ENCODE data around the gene GNG2. TPM values are rescaled to one million over a fixed set of nuclear protein-coding genes. Genes with fewer than 3 reads are reported as not detected.

Gene GNG2
- total and polyA plus RNA-seq, 4 donors: 5.3 to 31.9 (median 12.5) TPM

DNA sequence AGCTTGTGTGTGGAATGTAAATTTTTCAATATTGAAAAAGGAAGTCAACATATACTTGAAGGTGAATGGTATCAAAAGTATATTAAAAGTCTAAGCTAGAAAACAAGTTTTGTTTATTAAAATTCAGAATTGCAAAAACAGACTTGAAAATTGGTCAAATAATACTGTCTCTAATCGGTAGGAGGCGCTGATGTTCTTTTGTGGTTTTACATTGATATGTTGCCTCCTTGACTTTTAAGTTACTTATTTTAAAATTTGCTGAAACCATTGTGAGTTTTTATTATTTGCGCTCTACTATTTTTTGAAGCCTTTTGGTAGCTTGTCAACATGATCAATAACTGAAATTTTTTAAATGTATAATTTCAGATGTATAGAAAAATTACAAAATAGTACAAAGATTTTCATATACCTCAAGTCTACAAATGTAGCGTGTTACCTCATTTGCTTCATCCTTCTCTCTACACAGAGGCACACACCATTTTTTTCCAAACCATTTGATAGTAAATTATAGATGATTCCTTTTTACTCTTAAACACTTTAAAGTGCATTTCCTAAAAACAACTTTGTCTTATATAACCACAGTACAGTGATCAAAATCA, 135.8 kb downstream of the GNG2 start:
- WGBS, 2 donors: 45 to 52% methylated on average over 4 of the region's 4 CpGs
- no peaks in the 10 kb centered on the region for H3K36me3 ChIP-seq (ENCODE audit: control insufficient read depth in 1 of 2, insufficient read depth in 2 of 2, low read length in 1 of 2)
- no peak overlapping the region for H3K4me3 ChIP-seq (ENCODE audit: low read length in 2 of 2)
- H3K27ac ChIP-seq (ENCODE audit: low read depth in 1 of 2, low read length in 2 of 2): no peak overlapping the region
- DNase-seq (no peak), ATAC-seq (ENCODE audit: low FRiP score) (no peak)
- no peaks in the 10 kb centered on the region for H3K27me3 ChIP-seq (ENCODE audit: control insufficient read depth in 1 of 2, insufficient read depth in 2 of 2, low read length in 1 of 2)
- no peaks in the 10 kb centered on the region for H3K4me1 ChIP-seq (ENCODE audit: control insufficient read depth in 1 of 2, insufficient read depth in 2 of 2, low read length in 2 of 2)
- H3K9me3 ChIP-seq (ENCODE audit: control insufficient read depth, low read length): no peaks in the 10 kb centered on the region
- intact Hi-C loops (cut with DNase I): loop anchor here (1.0 to 5.0 kb wide), 4 partner anchors 36 to 136 kb away; no protein-coding TSS in a partner anchor

DNA sequence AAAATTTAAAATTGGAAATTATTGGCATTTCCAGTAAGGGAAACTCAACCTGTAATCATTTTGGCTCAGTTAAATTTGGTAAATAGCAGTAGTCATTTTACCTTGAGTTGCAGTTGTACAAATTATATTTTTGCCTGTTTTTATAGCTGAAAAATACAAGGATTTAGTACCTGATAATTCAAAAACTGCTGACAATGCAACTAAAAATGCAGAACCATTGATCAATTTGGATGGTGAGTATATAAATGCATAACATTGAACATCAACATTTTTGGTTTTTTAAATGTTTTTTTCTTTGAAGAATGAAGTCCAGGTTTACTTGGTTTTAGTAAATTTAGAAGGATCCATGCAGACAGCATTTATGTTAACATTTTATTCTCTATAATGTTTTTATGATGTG, 137.9 kb downstream of the GNG2 start:
- Histone ChIP-seq H3K4me3 (ENCODE audit: low read length in 2 of 2) (no peak overlapping the region), H3K4me1 (ENCODE audit: control insufficient read depth in 1 of 2, insufficient read depth in 2 of 2, low read length in 2 of 2) (no peaks in the 10 kb centered on the region), H3K27me3 (ENCODE audit: control insufficient read depth in 1 of 2, insufficient read depth in 2 of 2, low read length in 1 of 2) (no peaks in the 10 kb centered on the region), H3K27ac (ENCODE audit: low read depth in 1 of 2, low read length in 2 of 2) (no peak overlapping the region), H3K36me3 (ENCODE audit: control insufficient read depth in 1 of 2, insufficient read depth in 2 of 2, low read length in 1 of 2) (no peaks in the 10 kb centered on the region), H3K9me3 (ENCODE audit: control insufficient read depth, low read length) (no peaks in the 10 kb centered on the region)
- ATAC-seq (ENCODE audit: low FRiP score) (no peak), DNase-seq (no peak)
- intact Hi-C loops (cut with DNase I): loop anchor here in 1 of 2 donors (5.0 kb wide), 1 partner anchor 34 kb away; no protein-coding TSS in a partner anchor

- Histone ChIP-seq H3K27me3 (ENCODE audit: control insufficient read depth in 1 of 2, insufficient read depth in 2 of 2, low read length in 1 of 2) (no peaks in the 10 kb centered on the region), H3K9me3 (ENCODE audit: control insufficient read depth, low read length) (no peaks in the 10 kb centered on the region), H3K4me3 (ENCODE audit: low read length in 2 of 2) (no peak overlapping the region), H3K27ac (ENCODE audit: low read depth in 1 of 2, low read length in 2 of 2) (no peak overlapping the region), H3K36me3 (ENCODE audit: control insufficient read depth in 1 of 2, insufficient read depth in 2 of 2, low read length in 1 of 2) (no peaks in the 10 kb centered on the region), H3K4me1 (ENCODE audit: control insufficient read depth in 1 of 2, insufficient read depth in 2 of 2, low read length in 2 of 2) (no peaks in the 10 kb centered on the region)
- ATAC-seq (ENCODE audit: low FRiP score) (no peak), DNase-seq (no peak)
- WGBS, 2 donors: 61 to 70% methylated on average over 2 of the region's 2 CpGs
- intact Hi-C loops (cut with DNase I): loop anchor here in 1 of 2 donors (5.0 kb wide), 1 partner anchor 33 kb away; no protein-coding TSS in a partner anchor
Observed at GRCh38 chr14:51999084-51999483, 138.7 kb downstream of the GNG2 start.

DNA sequence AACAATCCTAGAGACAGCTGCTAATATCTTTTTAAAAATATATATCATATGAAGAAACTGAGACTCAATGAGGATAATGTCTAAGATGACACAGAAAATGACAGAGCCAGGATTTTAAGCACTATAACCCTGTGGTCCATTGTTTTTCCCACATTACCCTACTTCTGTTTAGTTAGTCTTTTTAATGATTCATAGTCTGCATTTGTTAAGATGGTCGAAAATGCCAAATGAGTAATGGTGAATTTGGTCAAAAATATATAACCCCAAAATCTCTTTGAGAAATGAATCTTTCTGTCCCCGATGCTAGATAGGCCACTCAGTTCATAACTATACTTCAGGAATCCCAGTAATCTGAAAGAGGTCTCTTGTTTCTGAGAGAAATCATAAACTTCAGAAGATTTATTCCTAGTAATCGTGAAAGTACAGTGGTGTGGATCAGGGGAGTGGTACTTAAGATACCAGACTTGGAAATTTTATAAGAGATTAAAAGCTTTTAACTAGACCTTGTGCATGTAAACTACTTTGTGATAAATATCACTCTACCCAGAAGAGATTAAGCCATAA, 139.7 kb downstream of the GNG2 start:
- DNase-seq: no peak
- no peaks in the 10 kb centered on the region for H3K9me3 ChIP-seq (ENCODE audit: control insufficient read depth, low read length)
- H3K27me3 ChIP-seq (ENCODE audit: control insufficient read depth in 1 of 2, insufficient read depth in 2 of 2, low read length in 1 of 2): no peaks in the 10 kb centered on the region
- H3K4me1 ChIP-seq (ENCODE audit: control insufficient read depth in 1 of 2, insufficient read depth in 2 of 2, low read length in 2 of 2): no peaks in the 10 kb centered on the region
- intact Hi-C loops (cut with DNase I): loop anchor here in 1 of 2 donors (5.0 kb wide), 1 partner anchor 77 kb away; no protein-coding TSS in a partner anchor
- WGBS, 2 donors: 37 to 42% methylated on average over 3 of the region's 3 CpGs
- no peak overlapping the region for H3K27ac ChIP-seq (ENCODE audit: low read depth in 1 of 2, low read length in 2 of 2)
- no peaks in the 10 kb centered on the region for H3K36me3 ChIP-seq (ENCODE audit: control insufficient read depth in 1 of 2, insufficient read depth in 2 of 2, low read length in 1 of 2)
- no peak for ATAC-seq (ENCODE audit: low FRiP score)
- H3K4me3 ChIP-seq (ENCODE audit: low read length in 2 of 2): no peak overlapping the region

DNA sequence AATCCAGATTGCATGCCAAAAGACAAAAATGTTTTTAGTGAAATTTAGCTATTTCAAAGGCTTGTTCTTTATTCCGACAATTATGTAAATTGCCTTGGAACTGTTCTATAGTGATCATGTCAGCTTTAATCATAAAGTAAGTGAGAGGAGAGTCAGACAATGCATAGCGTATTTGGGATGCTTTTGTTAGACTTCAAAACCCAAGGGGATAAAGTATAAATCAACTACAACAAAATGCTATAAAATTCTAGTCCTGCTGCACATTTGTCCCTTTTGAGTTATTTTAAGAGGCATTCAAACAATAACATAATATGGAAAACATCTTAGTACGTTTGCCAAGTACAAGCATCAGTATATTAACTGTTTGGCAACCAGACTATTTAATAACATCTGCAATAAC, 140.3 kb downstream of the GNG2 start:
- peaks cover 0 to 4% of the 10 kb centered on the region in 2 donors for H3K36me3 ChIP-seq (ENCODE audit: control insufficient read depth in 1 of 2, insufficient read depth in 2 of 2, low read length in 1 of 2)
- 47 to 51% methylated on average over 3 of the region's 3 CpGs for WGBS, 2 donors
- H3K4me3 ChIP-seq (ENCODE audit: low read length in 2 of 2): no peak overlapping the region
- no peaks in the 10 kb centered on the region for H3K9me3 ChIP-seq (ENCODE audit: control insufficient read depth, low read length)
- no peaks in the 10 kb centered on the region for H3K27me3 ChIP-seq (ENCODE audit: control insufficient read depth in 1 of 2, insufficient read depth in 2 of 2, low read length in 1 of 2)
- DNase-seq (no peak), ATAC-seq (ENCODE audit: low FRiP score) (no peak)
- intact Hi-C loops (cut with DNase I): loop anchor here in 1 of 2 donors (5.0 kb wide), 1 partner anchor 77 kb away; no protein-coding TSS in a partner anchor
- no peaks in the 10 kb centered on the region for H3K4me1 ChIP-seq (ENCODE audit: control insufficient read depth in 1 of 2, insufficient read depth in 2 of 2, low read length in 2 of 2)
- no peak overlapping the region for H3K27ac ChIP-seq (ENCODE audit: low read depth in 1 of 2, low read length in 2 of 2)

- H3K4me1 ChIP-seq (ENCODE audit: control insufficient read depth in 1 of 2, insufficient read depth in 2 of 2, low read length in 2 of 2): no peaks in the 10 kb centered on the region
- DNase-seq (no peak), ATAC-seq (ENCODE audit: low FRiP score) (no peak)
- H3K36me3 ChIP-seq (ENCODE audit: control insufficient read depth in 1 of 2, insufficient read depth in 2 of 2, low read length in 1 of 2): peaks cover 0 to 4% of the 10 kb centered on the region in 2 donors
- no peak overlapping the region for H3K27ac ChIP-seq (ENCODE audit: low read depth in 1 of 2, low read length in 2 of 2)
- WGBS, 2 donors: 79 to 80% methylated on average over 4 of the region's 4 CpGs
- no peaks in the 10 kb centered on the region for H3K9me3 ChIP-seq (ENCODE audit: control insufficient read depth, low read length)
- intact Hi-C loops (cut with DNase I): loop anchor here in 1 of 2 donors (5.0 kb wide), 1 partner anchor 75 kb away; no protein-coding TSS in a partner anchor
- H3K4me3 ChIP-seq (ENCODE audit: low read length in 2 of 2): no peak overlapping the region
- no peaks in the 10 kb centered on the region for H3K27me3 ChIP-seq (ENCODE audit: control insufficient read depth in 1 of 2, insufficient read depth in 2 of 2, low read length in 1 of 2)
Observed at GRCh38 chr14:52002542-52002941, 142.1 kb downstream of the GNG2 start.

GRCh38 chr14:52003324-52003723, 142.9 kb downstream of the GNG2 start:
- intact Hi-C loops (cut with DNase I): loop anchor here in 1 of 2 donors (5.0 kb wide), 1 partner anchor 74 kb away; no protein-coding TSS in a partner anchor
- Histone ChIP-seq H3K27me3 (ENCODE audit: control insufficient read depth in 1 of 2, insufficient read depth in 2 of 2, low read length in 1 of 2) (no peaks in the 10 kb centered on the region), H3K9me3 (ENCODE audit: control insufficient read depth, low read length) (no peaks in the 10 kb centered on the region), H3K36me3 (ENCODE audit: control insufficient read depth in 1 of 2, insufficient read depth in 2 of 2, low read length in 1 of 2) (peaks cover 0 to 7% of the 10 kb centered on the region in 2 donors), H3K27ac (ENCODE audit: low read depth in 1 of 2, low read length in 2 of 2) (no peak overlapping the region), H3K4me3 (ENCODE audit: low read length in 2 of 2) (no peak overlapping the region), H3K4me1 (ENCODE audit: control insufficient read depth in 1 of 2, insufficient read depth in 2 of 2, low read length in 2 of 2) (no peaks in the 10 kb centered on the region)
- ATAC-seq (ENCODE audit: low FRiP score): no peak
- no peak for DNase-seq
- WGBS, 2 donors: 19 to 37% methylated on average over 3 of the region's 3 CpGs

DNA sequence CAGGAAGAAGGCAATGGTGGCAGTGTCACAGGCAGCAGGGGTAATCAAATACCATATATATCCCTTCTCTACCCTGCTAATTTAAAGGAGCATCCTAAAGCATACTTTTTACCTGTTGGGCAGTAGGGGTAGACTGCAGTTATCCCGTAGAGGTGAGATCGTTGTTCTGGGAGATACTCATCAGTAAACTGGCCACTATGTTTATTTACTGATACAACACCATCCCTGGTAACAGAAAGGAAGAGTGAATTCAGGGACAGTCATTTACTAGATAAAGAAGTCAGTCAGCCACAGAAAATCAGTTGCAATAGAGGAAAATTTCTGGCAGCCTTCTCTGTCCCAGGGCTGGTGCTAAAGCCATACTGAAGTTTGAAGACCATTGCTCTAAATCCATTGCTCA, 145.2 kb downstream of the GNG2 start:
- Histone ChIP-seq H3K4me1 (ENCODE audit: control insufficient read depth in 1 of 2, insufficient read depth in 2 of 2, low read length in 2 of 2) (no peaks in the 10 kb centered on the region), H3K27me3 (ENCODE audit: control insufficient read depth in 1 of 2, insufficient read depth in 2 of 2, low read length in 1 of 2) (no peaks in the 10 kb centered on the region), H3K36me3 (ENCODE audit: control insufficient read depth in 1 of 2, insufficient read depth in 2 of 2, low read length in 1 of 2) (peaks cover 0 to 9% of the 10 kb centered on the region in 2 donors), H3K9me3 (ENCODE audit: control insufficient read depth, low read length) (no peaks in the 10 kb centered on the region), H3K27ac (ENCODE audit: low read depth in 1 of 2, low read length in 2 of 2) (peak overlapping the region in 1 of 2 donors; percentile 9), H3K4me3 (ENCODE audit: low read length in 2 of 2) (no peak overlapping the region)
- intact Hi-C loops (cut with DNase I): no loop called here
- DNase-seq: no peak
- WGBS, 2 donors: 86 to 94% methylated on average over 2 of the region's 2 CpGs
- no peak for ATAC-seq (ENCODE audit: low FRiP score)

DNA sequence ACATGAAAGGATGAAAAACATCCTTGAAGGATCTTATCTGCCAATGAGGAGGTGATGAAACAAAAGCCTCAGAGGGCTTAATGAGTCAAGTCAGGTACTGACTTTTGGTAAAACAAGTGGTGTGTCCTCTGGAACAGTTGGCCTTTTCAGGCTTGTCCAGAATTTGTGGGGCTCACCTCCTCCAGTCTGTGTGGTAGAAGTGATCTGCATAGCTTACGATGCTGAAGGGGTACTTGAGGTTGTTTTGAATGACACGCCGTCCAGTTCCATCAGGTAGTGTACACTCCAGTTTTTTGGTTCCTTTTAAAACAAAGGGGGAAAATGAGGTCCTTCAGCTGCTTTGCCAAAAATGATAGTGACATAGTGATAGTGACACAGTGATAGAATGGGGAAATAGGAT, 145.9 kb downstream of the GNG2 start:
- WGBS, 2 donors: 91 to 92% methylated on average over 3 of the region's 3 CpGs
- Histone ChIP-seq H3K27me3 (ENCODE audit: control insufficient read depth in 1 of 2, insufficient read depth in 2 of 2, low read length in 1 of 2) (no peaks in the 10 kb centered on the region), H3K4me3 (ENCODE audit: low read length in 2 of 2) (no peak overlapping the region), H3K36me3 (ENCODE audit: control insufficient read depth in 1 of 2, insufficient read depth in 2 of 2, low read length in 1 of 2) (peaks cover 0 to 13% of the 10 kb centered on the region in 2 donors), H3K27ac (ENCODE audit: low read depth in 1 of 2, low read length in 2 of 2) (no peak overlapping the region), H3K9me3 (ENCODE audit: control insufficient read depth, low read length) (no peaks in the 10 kb centered on the region), H3K4me1 (ENCODE audit: control insufficient read depth in 1 of 2, insufficient read depth in 2 of 2, low read length in 2 of 2) (no peaks in the 10 kb centered on the region)
- intact Hi-C loops (cut with DNase I): no loop called here
- DNase-seq (no peak), ATAC-seq (ENCODE audit: low FRiP score) (no peak)
